ENCODE results near the gene RAMP3. TPM values are rescaled to one million over a fixed set of nuclear protein-coding genes. Genes with fewer than 3 reads are reported as not detected.

The RAMP3 gene
- total and polyA plus RNA-seq, 8 donors: 2.6 to 21.8 (median 11.1) TPM

- 74 to 85% (median 78%) methylated on average over 15 of the region's 15 CpGs for WGBS, 5 donors
- TF ChIP-seq EP300 (IDR thresholded peaks at IDR 0.05) (no peak), POLR2A (IDR thresholded peaks at IDR 0.05) (no peak), POLR2AphosphoS5 (IDR thresholded peaks at IDR 0.05) (no peak)
- TF ChIP-seq, protein P1, sequence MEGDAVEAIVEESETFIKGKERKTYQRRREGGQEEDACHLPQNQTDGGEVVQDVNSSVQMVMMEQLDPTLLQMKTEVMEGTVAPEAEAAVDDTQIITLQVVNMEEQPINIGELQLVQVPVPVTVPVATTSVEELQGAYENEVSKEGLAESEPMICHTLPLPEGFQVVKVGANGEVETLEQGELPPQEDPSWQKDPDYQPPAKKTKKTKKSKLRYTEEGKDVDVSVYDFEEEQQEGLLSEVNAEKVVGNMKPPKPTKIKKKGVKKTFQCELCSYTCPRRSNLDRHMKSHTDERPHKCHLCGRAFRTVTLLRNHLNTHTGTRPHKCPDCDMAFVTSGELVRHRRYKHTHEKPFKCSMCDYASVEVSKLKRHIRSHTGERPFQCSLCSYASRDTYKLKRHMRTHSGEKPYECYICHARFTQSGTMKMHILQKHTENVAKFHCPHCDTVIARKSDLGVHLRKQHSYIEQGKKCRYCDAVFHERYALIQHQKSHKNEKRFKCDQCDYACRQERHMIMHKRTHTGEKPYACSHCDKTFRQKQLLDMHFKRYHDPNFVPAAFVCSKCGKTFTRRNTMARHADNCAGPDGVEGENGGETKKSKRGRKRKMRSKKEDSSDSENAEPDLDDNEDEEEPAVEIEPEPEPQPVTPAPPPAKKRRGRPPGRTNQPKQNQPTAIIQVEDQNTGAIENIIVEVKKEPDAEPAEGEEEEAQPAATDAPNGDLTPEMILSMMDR (IDR thresholded peaks at IDR 0.05): no peak
Measured at GRCh38 chr7:45129181-45129800, 28.3 kb upstream of the RAMP3 start.

DNA sequence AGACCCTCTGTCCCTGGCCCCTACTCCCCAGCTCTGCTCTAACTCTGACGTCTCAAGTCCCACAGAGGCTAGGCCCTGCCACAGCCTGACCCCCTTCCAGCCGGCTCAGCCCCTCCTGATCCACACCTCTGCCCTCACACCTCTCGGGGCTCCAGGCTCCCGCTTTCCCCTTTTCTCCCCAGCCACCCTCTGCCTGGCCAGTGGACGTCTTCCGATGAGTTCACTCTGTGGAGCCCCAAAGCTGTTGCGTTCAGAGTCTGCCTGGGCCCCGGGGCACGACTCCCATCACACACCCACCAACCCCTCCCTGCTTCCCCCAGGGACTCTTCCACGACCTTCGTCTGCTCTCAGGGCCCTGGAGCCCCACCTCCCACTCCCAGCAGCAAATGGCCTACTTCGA, 27.7 kb upstream of the RAMP3 start:
- Histone ChIP-seq H3K36me3 (no peaks in the 10 kb centered on the region), H3K4me3 (no peak overlapping the region), H3K4me1 (no peaks in the 10 kb centered on the region), H3K27ac (no peak overlapping the region), H3K9me3 (no peaks in the 10 kb centered on the region), H3K27me3 (peaks cover 0 to 13% (median 0%) of the 10 kb centered on the region in 3 donors)
- 63 to 74% (median 73%) methylated on average over 12 of the region's 12 CpGs for WGBS, 5 donors
- intact Hi-C loops (cut with DNase I; ENCODE audit: low total_unique reads): loop anchor here (10.0 kb wide), 2 partner anchors 155 to 275 kb away; partner anchors contain the start of gene MYO1G
- TF ChIP-seq POLR2A (IDR thresholded peaks at IDR 0.05) (no peak), EP300 (IDR thresholded peaks at IDR 0.05) (no peak), POLR2AphosphoS5 (IDR thresholded peaks at IDR 0.05) (no peak)
- TF ChIP-seq, protein P1 (IDR thresholded peaks at IDR 0.05): no peak
- no peak for DNase-seq

More at GRCh38 chr7:45129181-45129800, 28.3 kb upstream of the RAMP3 start:
- H3K27me3 ChIP-seq: peaks cover 0 to 13% (median 0%) of the 10 kb centered on the region in 3 donors
- H3K36me3 ChIP-seq: no peaks in the 10 kb centered on the region
- H3K4me1 ChIP-seq: no peaks in the 10 kb centered on the region
- H3K9me3 ChIP-seq: no peaks in the 10 kb centered on the region
- no peak overlapping the region for H3K27ac ChIP-seq
- DNase-seq: no peak
- intact Hi-C loops (cut with DNase I; ENCODE audit: low total_unique reads): no loop called here
- no peak overlapping the region for H3K4me3 ChIP-seq

- no peak overlapping the region for H3K4me3 ChIP-seq
- no peak overlapping the region for H3K27ac ChIP-seq
- H3K9me3 ChIP-seq: no peaks in the 10 kb centered on the region
- peaks cover 0 to 13% (median 0%) of the 10 kb centered on the region in 3 donors for H3K27me3 ChIP-seq
- no peak for DNase-seq
- H3K4me1 ChIP-seq: no peaks in the 10 kb centered on the region
- TF ChIP-seq EP300 (IDR thresholded peaks at IDR 0.05) (no peak), POLR2A (IDR thresholded peaks at IDR 0.05) (no peak), POLR2AphosphoS5 (IDR thresholded peaks at IDR 0.05) (no peak)
- TF ChIP-seq, protein P1 (IDR thresholded peaks at IDR 0.05): no peak
- no peaks in the 10 kb centered on the region for H3K36me3 ChIP-seq
- intact Hi-C loops (cut with DNase I; ENCODE audit: low total_unique reads): loop anchor here (10.0 kb wide), 2 partner anchors 156 to 276 kb away; partner anchors contain the start of gene MYO1G
- WGBS, 5 donors: 60 to 84% (median 68%) methylated on average over 9 of the region's 9 CpGs
Measured at GRCh38 chr7:45130910-45131309, 26.7 kb upstream of the RAMP3 start.

GRCh38 chr7:45131891-45132290, 25.7 kb upstream of the RAMP3 start:
- 44 to 76% (median 75%) methylated on average over 3 to 4 of the region's 4 CpGs for WGBS, 5 donors
- no peak overlapping the region for H3K4me3 ChIP-seq
- no peak for TF ChIP-seq POLR2A (IDR thresholded peaks at IDR 0.05)
- TF ChIP-seq EP300 (IDR thresholded peaks at IDR 0.05): no peak
- TF ChIP-seq, protein P1 (IDR thresholded peaks at IDR 0.05): no peak
- no peak for TF ChIP-seq POLR2AphosphoS5 (IDR thresholded peaks at IDR 0.05)
- H3K27ac ChIP-seq: no peak overlapping the region
- intact Hi-C loops (cut with DNase I; ENCODE audit: low total_unique reads): loop anchor here (10.0 kb wide), 2 partner anchors 157 to 277 kb away; partner anchors contain the start of gene MYO1G
- peaks cover 0 to 13% (median 0%) of the 10 kb centered on the region in 3 donors for H3K27me3 ChIP-seq
- DNase-seq: no peak
- H3K9me3 ChIP-seq: no peaks in the 10 kb centered on the region
- no peaks in the 10 kb centered on the region for H3K36me3 ChIP-seq
- H3K4me1 ChIP-seq: no peaks in the 10 kb centered on the region
